Measurements from ENCODE around the gene UBE2QL1. TPM values are rescaled to one million over a fixed set of nuclear protein-coding genes. Genes with fewer than 3 reads are reported as not detected.

UBE2QL1 gene
- total RNA-seq, 1 experiment from 2014 or later, result not detected

GRCh38 chr5:6496636-6497035 lies 48.0 kb downstream of the UBE2QL1 start:
- ChIA-PET CTCF (no interaction called here), RAD21 (ENCODE audit: low non-redundant PET in 1 of 2, low total read pairs in 2 of 2, uncharacterized antibody in 2 of 2, unreplicated experiment in 2 of 2) (no interaction called here), POLR2A (no interaction called here)
- ATAC-seq, result no peak
- Histone ChIP-seq H3K27ac (ENCODE audit: low read depth, low read length) (no peak overlapping the region), H3K9me2 (ENCODE audit: insufficient read depth) (no peaks in the 10 kb centered on the region), H4K20me1 (ENCODE audit: insufficient read depth) (no peaks in the 10 kb centered on the region), H3K4me3 (replicated peaks in 1 of 2; ENCODE audit: low read depth in 1 of 2, low read length in 2 of 2) (no peak overlapping the region), H2AFZ (ENCODE audit: low read depth, low read length, poor library complexity, severe bottlenecking) (no peak overlapping the region), H3K79me2 (ENCODE audit: insufficient read depth, low read length) (no peaks in the 10 kb centered on the region), H3K27me3 (ENCODE audit: insufficient read depth, low read length) (peaks cover 50% of the 10 kb centered on the region), H3K4me2 (ENCODE audit: low read length) (no peak overlapping the region), H3K9me3 (ENCODE audit: control insufficient read depth in 1 of 2, insufficient read depth in 1 of 2, low read depth in 1 of 2, low read length in 2 of 2) (no peaks in the 10 kb centered on the region), H3K4me1 (ENCODE audit: control insufficient read depth in 1 of 2, insufficient read depth in 2 of 2, low read length in 2 of 2) (no peaks in the 10 kb centered on the region), H3K9ac (ENCODE audit: low read length) (no peak overlapping the region), H3K36me3 (ENCODE audit: control insufficient read depth in 1 of 2, insufficient read depth in 2 of 2, low read length in 2 of 2) (no peaks in the 10 kb centered on the region)
- no TSS peak for BruUV-seq (replicated peaks)
- intact Hi-C loops (cut with micrococcal nuclease), result no loop called here
- DNase-seq (ENCODE audit: low read depth, low spot score), result no peak
- TF ChIP-seq POLR2AphosphoS5 (IDR thresholded peaks at IDR 0.05; ENCODE audit: low read depth, low read length), result no peak
- no peak for TF ChIP-seq SRF (IDR thresholded peaks at IDR 0.05; ENCODE audit: low read depth)
- TF ChIP-seq FOSL1 (IDR thresholded peaks at IDR 0.05; ENCODE audit: low read depth), result no peak
- no peak for TF ChIP-seq POLR2A (IDR thresholded peaks at IDR 0.05; ENCODE audit: borderline replicate concordance, extremely low read depth, insufficient read depth, insufficient read length)
- no peak for TF ChIP-seq EZH2 (IDR thresholded peaks at IDR 0.05)
- TF ChIP-seq CEBPB (IDR thresholded peaks at IDR 0.05; ENCODE audit: low read depth), result no peak
- no peak for TF ChIP-seq EZH2phosphoT487 (IDR thresholded peaks at IDR 0.05; ENCODE audit: borderline replicate concordance)
- TF ChIP-seq ZNF274 (IDR thresholded peaks at IDR 0.05; ENCODE audit: low read depth, low read length), result no peak
- TF ChIP-seq CTCF (IDR thresholded peaks at IDR 0.05 in 2 of 3, conservative IDR thresholded peaks at IDR 0.05 in 1 of 3; ENCODE audit: borderline replicate concordance in 1 of 3, insufficient read depth in 1 of 3, low read depth in 2 of 3, low read length in 2 of 3), result no peak
- TF ChIP-seq ZFX (IDR thresholded peaks at IDR 0.05), result no peak
- no peak for TF ChIP-seq JUND (IDR thresholded peaks at IDR 0.05)
- no peak for TF ChIP-seq ATF3 (IDR thresholded peaks at IDR 0.05)
- no peak for TF ChIP-seq RAD21 (IDR thresholded peaks at IDR 0.05; ENCODE audit: low read depth)
- no peak for TF ChIP-seq ZBTB33 (IDR thresholded peaks at IDR 0.05; ENCODE audit: extremely low read depth, insufficient replicate concordance, low read length)
- TF ChIP-seq CBX3 (IDR thresholded peaks at IDR 0.05; ENCODE audit: low read depth), result no peak
- no peak for TF ChIP-seq YY1 (IDR thresholded peaks at IDR 0.05; ENCODE audit: extremely low read depth, insufficient replicate concordance, low read depth, low read length)
- TF ChIP-seq SP1 (IDR thresholded peaks at IDR 0.05; ENCODE audit: low read depth), result no peak
- TF ChIP-seq REST (IDR thresholded peaks at IDR 0.05; ENCODE audit: low read depth), result no peak

All from HCT116 (cell line).